CD4-positive, alpha-beta T cell treated with Interleukin-6 at 100 ng/mL for 8 hours (primary cell): Measurements from ENCODE around the gene TALDO1.

Experiments
- DNase-seq: peaks from one replicate; pipeline ENCODE4 v3.0.0-alpha.2; 2020; ENCODE audit warnings: mixed read lengths, low spot score

The TALDO1 gene

DNA sequence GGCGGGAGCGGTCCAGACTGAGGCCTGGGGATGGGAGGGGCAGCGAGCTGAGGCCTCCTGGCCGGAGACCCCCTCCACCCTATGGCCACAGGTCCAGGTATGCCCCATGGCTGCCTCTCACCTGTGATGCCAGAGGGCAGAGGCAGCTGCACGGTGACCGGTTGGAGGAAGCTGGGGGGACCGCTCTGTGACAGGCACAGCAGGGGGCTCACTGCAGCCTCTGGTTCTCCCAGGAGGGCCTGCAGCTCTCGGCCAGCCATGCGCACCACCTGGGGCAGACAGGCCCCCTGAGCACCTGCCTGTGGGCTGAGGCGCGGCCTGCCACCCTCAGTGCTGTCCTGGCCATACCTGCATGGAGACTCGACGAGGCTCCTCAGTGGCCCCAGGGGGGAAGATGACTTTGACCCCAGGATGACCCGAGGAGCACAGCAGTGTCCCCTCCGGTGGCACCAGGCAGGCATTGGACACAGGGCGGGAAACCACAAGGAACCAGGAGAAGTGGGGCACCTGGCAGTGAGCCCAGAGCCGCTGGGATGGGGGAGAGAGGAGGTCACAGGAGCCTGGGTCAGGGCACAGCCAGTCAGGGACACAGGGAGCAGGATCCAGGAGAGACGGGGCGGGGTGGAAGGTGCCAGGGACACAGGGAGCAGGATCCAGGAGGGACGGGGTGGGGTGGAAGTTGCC, 54.0 kb downstream of the TALDO1 start:
- DNase-seq: no peak

DNA sequence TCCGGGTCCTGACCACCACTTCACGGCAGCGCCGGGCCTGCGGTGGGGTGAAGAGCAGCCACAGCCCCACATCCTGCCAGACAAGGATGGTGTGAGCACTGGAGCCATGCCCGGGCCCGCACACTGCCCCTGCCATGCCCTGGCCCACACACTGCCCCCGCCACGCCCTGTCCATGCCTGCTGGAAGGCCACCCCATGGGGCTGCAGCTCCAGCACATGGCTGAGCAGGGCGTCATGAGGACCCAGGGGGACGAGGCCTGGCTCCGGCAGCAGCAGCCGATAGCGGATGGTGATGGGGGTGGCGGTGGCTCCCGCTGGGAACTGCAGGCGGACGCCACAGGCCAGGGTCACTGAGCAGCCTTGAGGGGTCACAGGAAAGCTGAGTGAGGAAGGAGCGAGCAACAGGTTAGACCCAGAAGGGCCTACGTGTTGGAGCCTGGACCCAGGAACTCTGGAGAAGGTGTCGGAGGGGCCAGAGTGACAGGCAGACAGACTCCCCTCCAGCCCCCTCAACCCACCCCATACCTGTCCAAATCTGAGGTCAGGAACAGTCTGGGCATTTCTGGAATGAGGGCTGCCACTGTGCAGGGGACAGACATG, 54.9 kb downstream of the TALDO1 start:
- no peak for DNase-seq

DNA sequence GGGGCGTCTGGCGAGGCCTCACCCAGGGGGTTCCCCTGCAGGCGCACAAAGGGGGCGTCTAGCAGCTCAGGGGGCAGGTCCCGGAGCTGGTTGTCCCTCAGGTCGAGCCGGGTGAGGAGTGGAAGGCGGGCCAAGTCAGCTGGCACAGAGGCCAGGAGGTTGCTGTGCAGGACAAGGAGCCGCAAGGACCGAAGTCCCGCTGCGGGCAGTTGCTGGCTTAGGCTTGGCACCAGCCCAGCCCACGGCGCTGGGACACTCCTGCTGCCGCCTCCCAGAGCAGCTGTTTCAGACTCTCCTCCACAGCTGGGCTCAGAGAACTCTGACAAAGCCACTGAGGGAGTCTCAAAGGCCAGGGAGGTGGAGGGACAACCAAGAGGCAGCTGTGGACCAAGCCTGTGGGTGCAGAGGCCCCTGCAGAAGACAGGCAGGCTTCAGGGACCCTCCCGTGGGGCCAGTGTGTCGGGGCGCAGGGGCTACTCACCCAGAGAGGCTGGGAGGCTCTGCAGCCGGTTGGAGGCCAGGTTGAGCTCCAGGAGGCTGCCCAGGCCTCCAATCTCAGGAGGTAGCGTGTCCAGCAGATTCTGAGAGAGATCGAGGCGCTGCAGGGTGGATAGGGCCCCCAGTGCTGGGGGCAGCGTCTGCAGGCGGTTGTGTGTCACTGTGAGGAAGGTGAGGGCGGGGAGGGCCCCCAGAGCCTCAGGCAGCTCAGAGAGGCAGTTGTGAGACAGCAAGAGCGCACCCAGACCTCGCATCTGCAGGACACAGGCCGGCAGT, 55.6 kb downstream of the TALDO1 start:
- no peak for DNase-seq

DNA sequence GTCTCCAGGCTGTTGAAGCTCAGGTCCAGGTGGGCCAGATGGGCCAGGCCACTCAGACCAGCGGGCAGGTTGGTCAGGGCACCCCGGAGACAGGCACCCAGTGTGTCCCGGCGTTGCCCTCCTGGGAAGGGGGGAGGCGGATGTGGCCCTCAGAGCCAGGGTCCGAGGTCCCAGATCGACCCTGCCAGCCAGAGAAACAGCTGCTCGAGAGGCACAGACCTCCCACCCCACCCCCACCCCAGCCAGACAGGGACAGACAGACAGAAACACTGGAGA, 56.1 kb downstream of the TALDO1 start:
- no peak for DNase-seq

DNA sequence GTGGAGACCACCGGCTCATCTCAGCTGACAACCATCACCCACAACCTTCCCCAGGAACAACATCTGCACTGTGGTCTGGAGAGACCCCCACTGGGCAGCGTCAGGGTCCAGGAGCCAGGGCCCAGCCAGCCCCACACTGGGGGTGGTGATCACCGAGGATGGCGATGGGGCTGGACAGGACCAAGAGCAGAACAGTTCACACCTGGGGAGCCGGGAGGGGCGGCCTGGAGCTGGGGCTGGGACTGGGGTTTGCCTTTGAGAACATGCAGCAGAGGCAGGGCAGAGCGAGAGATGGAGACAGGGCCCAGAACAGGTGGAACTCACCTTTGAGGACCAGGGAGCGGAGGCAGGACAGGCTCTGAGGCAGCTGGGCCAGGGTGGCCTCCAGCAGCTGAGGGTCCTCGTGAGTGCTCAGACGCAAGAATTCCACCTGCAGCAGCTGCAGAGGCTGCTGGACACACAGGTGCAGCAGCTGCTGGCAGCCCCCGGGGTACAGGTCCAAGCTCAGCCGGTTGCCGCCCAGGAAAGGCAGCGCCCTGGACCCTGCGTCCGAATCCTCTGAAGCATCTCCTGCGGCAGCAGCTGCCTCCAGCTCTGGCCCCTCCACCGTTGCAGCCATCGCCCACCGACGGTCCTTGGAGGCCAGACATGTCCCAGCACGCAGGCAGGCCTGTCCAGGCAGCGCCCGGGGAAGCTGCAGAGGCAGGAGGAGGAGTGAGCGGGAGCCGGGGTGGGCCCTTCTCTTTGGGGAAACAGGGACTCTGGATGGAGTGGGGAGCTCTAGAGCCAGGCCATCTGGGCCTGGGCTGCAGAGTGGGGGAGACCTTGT, 56.7 kb downstream of the TALDO1 start:
- DNase-seq: no peak

DNA sequence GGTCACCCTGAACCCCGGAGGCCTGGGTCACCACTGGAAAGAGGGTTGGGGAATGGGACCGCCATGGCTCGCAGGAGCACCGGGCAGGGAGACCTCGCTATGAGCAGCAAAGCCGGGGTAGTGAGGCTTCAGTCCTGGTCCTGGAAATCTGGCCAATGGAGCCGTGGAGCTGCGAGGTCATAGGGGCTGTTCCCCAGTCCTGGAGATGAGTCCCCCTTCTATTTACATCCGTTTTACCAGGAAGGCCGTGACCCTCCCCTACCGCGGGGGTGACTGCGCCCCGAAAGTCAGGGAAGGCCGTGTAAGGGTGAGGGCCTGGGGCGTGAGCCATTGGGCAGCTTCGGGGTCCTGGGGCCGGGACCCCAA, 57.3 kb downstream of the TALDO1 start:
- DNase-seq: no peak

DNA sequence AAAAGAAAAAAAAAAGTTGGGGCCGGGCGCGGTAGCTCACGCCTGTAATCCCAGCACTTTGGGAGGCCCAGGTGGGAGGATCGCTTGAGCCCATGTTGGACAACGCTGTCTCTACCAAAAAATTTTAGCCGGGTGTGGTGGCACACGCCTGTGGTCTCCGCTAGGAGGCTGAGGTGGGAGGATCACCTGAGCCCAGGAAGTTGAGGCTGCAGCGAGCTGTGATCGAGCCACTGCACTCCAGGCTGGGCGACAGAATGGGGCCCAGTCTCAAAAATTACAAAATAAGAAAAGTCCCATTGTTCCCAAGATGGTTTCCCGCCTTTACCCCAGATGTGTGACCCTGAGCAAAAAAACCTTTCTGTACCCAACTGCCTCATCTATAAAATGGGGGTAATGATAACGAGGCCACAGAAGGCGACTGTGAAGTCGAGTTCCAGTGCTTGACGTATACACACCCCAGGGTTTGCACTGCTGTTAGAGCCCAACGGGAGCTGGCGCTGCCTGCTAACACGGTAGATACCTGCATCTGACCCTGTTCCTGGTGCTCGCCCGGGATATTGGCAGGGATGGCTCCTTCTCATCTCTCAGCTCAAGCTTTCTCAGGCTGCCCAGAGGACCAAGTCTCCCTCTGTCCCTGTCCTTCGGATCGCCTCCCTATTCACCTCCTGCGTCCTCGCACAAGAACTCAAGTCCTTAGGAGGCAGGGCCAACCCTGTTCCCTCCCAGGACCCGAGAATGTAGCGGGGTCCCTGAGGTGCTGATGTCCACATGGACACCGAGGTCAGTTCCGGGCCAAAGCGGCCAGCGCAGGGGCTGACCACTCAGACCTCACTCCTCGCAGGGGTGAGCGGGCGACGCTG, 61.4 kb downstream of the TALDO1 start:
- DNase-seq: peak; percentile 33

DNA sequence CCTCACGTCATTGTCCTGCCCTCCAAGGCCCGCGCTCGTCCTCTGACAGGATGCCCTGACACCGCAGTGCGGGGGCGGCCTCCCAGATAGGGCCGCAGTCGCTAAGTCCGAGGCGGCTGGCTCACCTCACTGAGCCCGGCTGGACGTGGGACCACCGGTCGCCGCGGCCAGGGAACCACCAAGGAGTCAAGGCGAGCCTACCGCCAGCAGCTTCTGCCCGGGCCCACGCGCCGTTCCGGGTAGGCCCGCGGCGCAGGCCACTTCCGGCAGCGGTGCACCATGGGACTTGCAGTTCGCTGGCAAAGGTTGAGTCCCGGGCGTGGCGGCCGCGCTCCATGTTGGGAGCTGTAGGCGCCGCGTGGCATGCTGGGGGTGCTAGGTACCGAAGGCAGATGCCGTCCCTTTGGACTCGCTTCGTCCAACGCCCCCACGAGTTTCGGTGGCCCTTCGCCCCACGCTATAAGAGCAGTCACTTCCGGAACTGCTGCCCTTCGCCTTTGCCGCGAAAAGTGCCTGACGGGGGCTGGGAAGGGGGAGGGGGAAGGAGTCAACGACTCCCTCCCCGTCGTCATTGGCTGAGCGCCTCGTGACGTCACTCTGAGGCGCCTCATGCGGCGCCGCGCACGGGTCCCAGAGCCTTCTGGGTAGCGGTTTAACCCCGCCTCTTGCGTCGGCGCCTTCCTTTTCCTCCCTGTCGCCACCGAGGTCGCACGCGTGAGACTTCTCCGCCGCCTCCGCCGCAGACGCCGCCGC, 62.2 kb downstream of the TALDO1 start, which contains the start of gene RPLP2:
Gene RPLP2, plus strand, starts transcription at position 681 of the 753 bp plus-strand sequence. CDS start 268 bp downstream, outside the sequence.
- DNase-seq: peak; percentile 96

DNA sequence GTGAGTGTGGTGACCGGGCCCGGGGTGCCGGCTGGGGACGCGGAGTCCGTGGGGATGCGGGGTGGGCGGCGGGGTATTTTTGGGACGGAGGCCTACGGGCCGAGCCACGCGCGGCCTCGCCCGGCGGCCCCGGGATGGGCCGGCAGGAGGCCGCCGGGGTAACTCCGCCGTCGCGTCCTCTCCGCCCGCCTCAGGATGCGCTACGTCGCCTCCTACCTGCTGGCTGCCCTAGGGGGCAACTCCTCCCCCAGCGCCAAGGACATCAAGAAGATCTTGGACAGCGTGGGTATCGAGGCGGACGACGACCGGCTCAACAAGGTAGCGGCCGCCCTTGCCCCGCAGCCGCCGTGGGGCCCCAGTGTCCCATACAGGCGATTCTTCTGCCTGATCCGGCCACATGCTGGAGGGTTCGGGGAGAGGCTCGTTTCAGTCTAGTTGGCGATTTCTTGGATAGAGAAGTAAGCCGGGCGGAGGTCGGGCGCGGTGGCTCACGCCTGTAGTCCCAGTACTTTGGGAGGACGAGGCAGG, 62.8 kb downstream of the TALDO1 start:
- no peak for DNase-seq

DNA sequence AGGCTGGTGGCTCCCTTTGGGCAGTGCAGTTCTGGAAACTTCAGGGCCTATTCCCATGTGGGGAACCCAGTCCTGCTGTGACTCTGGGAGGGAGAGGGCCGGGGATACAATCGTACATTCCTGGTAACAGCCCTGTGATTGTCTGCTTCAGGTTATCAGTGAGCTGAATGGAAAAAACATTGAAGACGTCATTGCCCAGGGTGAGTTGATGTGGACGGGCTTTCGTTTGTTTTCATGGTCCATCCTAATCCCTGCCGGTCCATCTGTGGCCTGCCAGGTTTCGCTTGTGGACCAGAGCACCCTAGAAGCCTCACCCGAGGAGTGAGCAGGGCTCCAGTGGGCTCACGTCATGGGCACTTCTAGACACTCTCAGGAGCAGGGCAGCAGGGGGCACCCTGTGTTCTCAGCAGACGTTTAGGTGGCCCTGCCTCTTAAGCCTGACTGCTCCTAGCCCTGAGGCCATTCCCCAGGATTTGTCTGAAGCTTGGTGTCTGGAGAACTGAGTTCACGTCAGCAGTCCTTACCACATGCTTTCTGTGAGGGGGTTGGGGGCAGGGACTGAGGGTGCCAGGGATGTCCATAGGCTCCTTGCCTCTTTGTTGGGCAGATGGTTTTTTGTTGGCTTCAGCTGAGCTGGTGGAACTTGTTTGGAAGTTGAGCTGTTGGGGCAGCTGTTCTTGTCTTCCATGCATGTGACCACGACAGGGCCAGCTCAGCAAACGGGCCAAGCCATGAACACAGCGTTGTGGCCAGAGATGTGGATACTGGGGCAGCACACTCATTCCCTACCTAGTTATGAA, 64.4 kb downstream of the TALDO1 start:
- no peak for DNase-seq

DNA sequence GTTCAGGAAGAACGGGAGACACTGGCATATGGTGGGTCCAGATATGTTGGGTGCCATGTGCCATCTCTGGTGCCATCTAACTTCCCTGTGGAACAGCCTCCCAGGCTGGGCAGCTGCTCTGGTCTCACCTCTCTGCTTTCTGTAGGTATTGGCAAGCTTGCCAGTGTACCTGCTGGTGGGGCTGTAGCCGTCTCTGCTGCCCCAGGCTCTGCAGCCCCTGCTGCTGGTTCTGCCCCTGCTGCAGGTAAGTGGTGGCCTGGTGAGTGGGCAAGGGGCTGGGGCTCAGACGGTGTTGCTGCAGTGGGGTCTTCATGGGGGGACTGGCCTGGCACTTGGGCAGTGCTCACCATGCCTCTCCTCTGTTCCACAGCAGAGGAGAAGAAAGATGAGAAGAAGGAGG, 65.1 kb downstream of the TALDO1 start:
- no peak for DNase-seq

DNA sequence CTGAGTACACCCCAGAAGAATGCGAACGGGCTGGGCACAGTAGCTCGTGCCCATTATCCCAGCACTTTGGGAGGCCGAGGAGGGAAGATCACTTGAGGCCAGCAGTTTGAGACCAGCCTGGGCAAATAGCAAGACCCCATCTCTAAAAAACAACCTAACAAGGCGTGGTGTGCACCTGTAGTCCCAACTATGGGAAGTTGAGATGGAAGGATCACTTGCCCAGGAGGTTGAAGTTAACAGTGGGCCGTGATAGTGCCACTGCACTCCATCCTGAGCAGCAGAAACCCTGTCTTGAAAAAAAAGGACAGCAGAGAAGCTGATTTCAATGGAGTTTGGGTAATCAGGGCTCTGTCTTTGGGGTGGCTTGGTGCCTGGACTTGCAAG, 65.8 kb downstream of the TALDO1 start:
- DNase-seq: no peak

DNA sequence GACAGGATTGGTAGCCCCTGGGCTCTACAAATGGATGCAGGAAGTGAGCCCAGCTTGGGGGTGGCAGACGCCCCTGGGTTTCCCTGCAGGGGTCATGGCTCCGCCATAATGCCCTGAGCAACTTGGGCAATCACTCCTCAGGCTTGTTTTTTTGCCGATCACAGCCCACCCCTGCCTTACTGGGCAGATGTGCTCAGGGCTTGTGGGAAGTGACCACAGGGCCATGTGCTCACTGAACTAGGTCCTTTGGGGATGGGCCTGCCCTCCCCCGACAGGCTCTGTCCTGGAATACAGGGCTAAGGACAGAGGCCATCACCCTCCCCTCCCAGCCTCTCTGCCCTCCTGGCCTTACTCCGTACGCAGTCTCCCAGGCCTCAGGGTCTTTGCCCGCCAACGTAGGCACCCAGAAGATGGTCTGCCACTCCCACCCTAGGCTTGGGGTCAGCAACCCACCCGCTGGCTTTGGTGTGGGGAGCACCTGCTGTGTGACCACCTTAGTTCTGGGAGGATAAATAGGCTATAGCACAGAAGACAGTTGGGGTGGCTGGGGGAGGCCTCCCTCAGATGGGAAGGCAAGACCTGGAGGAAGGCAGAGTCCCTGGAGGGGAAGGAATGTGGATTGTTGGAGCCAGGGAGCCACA, 66.3 kb downstream of the TALDO1 start:
- DNase-seq: no peak
